Thyroid gland (tissue), 4 donors: ENCODE data around the gene SMTN.

Experiments used
- POLR2A ChIP-seq, 2 donors: fragments of 450-650 bp; IDR thresholded peaks; one replicate each; pipeline ENCODE4 v1.6.1; 2017; ENCODE audit warnings: antibody characterized with exemption in 2 of 2, mild to moderate bottlenecking in 2 of 2, moderate library complexity in 1 of 2
- TF ChIP-seq, protein P1 (sequence below), 6 experiments: fragments of 200-600 bp in 3 of 6; fragments of 450-650 bp in 3 of 6; sonication (generic) in 3 of 6; IDR thresholded peaks; one replicate each; pipeline ENCODE4 v1.5.1; 2016 to 2019; ENCODE audit warnings: antibody characterized with exemption in 6 of 6, mild to moderate bottlenecking in 2 of 6, inconsistent platforms in 1 of 6, moderate library complexity in 1 of 6

DNA sequence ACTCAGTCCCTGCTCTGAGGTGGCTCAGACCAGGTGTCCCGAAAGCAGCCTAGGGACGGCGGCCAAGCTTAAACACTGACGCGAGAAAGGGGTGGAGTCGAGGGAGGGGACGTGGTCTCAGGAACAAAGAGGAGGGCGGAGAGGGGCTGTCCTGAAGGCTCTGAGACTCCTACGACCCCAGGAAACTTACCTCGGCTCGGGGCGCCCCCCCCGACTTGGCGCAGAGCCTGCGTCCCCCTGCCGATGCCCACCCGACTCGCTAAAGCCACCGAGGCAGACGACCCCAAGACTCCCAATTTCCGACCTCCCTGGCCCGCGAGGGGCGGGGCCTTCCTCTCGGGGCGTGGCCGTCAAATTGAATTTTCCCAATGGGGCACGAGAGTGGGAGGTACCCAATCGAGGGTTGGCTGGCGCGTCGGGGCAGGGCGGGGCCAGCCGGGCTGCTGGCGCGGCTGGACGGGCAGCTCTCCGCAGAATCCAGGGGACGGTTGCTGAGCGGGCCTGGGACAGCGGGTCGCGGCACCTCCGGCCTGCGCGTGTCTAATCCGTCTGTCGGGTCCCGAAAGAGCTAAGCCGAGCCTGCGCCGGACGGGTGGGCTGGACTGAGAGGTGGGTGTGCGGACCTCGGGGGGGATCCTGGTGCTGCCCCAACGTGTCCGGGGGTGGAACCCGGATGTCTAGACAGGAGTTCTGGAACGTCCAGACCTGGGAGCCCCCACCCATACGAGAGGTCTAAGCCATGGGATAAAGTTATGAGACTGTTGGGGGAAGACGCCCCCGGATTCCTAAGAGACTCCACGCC, at the start of gene SMTN:
- TF ChIP-seq, protein P1, sequence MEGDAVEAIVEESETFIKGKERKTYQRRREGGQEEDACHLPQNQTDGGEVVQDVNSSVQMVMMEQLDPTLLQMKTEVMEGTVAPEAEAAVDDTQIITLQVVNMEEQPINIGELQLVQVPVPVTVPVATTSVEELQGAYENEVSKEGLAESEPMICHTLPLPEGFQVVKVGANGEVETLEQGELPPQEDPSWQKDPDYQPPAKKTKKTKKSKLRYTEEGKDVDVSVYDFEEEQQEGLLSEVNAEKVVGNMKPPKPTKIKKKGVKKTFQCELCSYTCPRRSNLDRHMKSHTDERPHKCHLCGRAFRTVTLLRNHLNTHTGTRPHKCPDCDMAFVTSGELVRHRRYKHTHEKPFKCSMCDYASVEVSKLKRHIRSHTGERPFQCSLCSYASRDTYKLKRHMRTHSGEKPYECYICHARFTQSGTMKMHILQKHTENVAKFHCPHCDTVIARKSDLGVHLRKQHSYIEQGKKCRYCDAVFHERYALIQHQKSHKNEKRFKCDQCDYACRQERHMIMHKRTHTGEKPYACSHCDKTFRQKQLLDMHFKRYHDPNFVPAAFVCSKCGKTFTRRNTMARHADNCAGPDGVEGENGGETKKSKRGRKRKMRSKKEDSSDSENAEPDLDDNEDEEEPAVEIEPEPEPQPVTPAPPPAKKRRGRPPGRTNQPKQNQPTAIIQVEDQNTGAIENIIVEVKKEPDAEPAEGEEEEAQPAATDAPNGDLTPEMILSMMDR (IDR thresholded peaks at IDR 0.05): no peak
- peak; percentile 87 to 99 for TF ChIP-seq POLR2A (IDR thresholded peaks at IDR 0.05)
